Hepatocyte (in vitro differentiated cells): ENCODE measurements around the gene CDC23. TPM values are rescaled to one million over a fixed set of nuclear protein-coding genes. Genes with fewer than 3 reads are reported as not detected.

Experiments used
- DNase-seq: peaks from one replicate; pipeline ENCODE4 v3.0.0-alpha.2; 2016; ENCODE audit warnings: low spot score
- H2AFZ ChIP-seq: fragments of 200-600 bp; sonication (generic); 2 replicates; pipeline ENCODE4 v1.6.0; 2016; ENCODE audit warnings: antibody characterized with exemption, mild to moderate bottlenecking
- H3K27ac ChIP-seq: fragments of 200-600 bp; sonication (generic); 2 replicates; pipeline ENCODE4 v1.5.1; 2016; ENCODE audit warnings: mild to moderate bottlenecking
- H3K27me3 ChIP-seq: fragments of 200-600 bp; sonication (generic); 2 replicates; pipeline ENCODE4 v1.6.1; 2016
- H3K36me3 ChIP-seq: fragments of 200-600 bp; sonication (generic); replicated peaks from 2 replicates; pipeline ENCODE4 v1.5.1; 2016; ENCODE audit warnings: low read depth; ENCODE audit not compliant: insufficient read depth
- H3K4me1 ChIP-seq: fragments of 200-600 bp; sonication (generic); 2 replicates; pipeline ENCODE4 v1.5.1; 2016; ENCODE audit warnings: mild to moderate bottlenecking, moderate library complexity; ENCODE audit not compliant: insufficient read depth
- H3K4me2 ChIP-seq: fragments of 200-600 bp; sonication (generic); 2 replicates; pipeline ENCODE4 v1.6.0; 2016
- H3K4me3 ChIP-seq: fragments of 200-600 bp; sonication (generic); 2 replicates; pipeline ENCODE4 v1.5.1; 2016; ENCODE audit warnings: mild to moderate bottlenecking
- H3K79me2 ChIP-seq: fragments of 200-600 bp; sonication (generic); 2 replicates; pipeline ENCODE4 v1.6.0; 2017; ENCODE audit warnings: mild to moderate bottlenecking
- H3K9me2 ChIP-seq: fragments of 200-600 bp; sonication (generic); replicated peaks from 2 replicates; pipeline ENCODE4 v1.6.0; 2017; ENCODE audit warnings: mild to moderate bottlenecking; ENCODE audit not compliant: insufficient read depth
- H3K9me3 ChIP-seq: fragments of 200-600 bp; sonication (generic); 2 replicates; pipeline ENCODE4 v1.5.1; 2016; ENCODE audit warnings: low read depth, mild to moderate bottlenecking
- H4K20me1 ChIP-seq: fragments of 200-600 bp; sonication (generic); 2 replicates; pipeline ENCODE4 v1.6.0; 2016; ENCODE audit warnings: mild to moderate bottlenecking; ENCODE audit not compliant: insufficient read depth, poor library complexity, severe bottlenecking
- CTCF ChIP-seq: fragments of 200-600 bp; sonication (generic); IDR thresholded peaks from 2 replicates; pipeline ENCODE4 v1.5.1; 2016; ENCODE audit warnings: antibody characterized with exemption, mild to moderate bottlenecking; ENCODE audit not compliant: poor library complexity
- EZH2 ChIP-seq: fragments of 200-600 bp; sonication (generic); IDR thresholded peaks from 2 replicates; pipeline ENCODE4 v1.6.1; 2016; ENCODE audit warnings: antibody characterized with exemption, mild to moderate bottlenecking, borderline replicate concordance
- EZH2phosphoT487 ChIP-seq: fragments of 200-600 bp; sonication (generic); IDR thresholded peaks from one replicate; pipeline ENCODE4 v1.6.1; 2018; ENCODE audit warnings: antibody characterized with exemption, mild to moderate bottlenecking, low read depth, moderate library complexity; ENCODE audit not compliant: unreplicated experiment, severe bottlenecking
- WGBS: methylation state at CpG from one replicate; pipeline ENCODE4 v1.1.6; 2016; ENCODE audit warnings: low lambda C conversion rate; ENCODE audit errors: missing lambda C conversion rate; 5-methylcytosine and 5-hydroxymethylcytosine counted together
- polyA plus RNA-seq: library from polyadenylated mRNA; unstranded; fragments of >200 nt; fragmentation: Nextera tagmentation; extraction: Ambion mirVana; gene quantifications from 2 replicates; pipeline ENCODE4 v1.2.1, GENCODE V29; 2016
- total RNA-seq: library from RNA; depleted of rRNA; stranded (reverse); fragments of >200 nt; gene quantifications from 2 replicates; pipeline ENCODE4 v1.2.3, GENCODE V29; 2014

The CDC23 gene
- total and polyA plus RNA-seq, 2 experiments from 2014 or later: 33.2 to 35.0 TPM

GRCh38 chr5:138238034-138238433 lies 24.9 kb upstream of the CDC23 start:
- no peak overlapping the region for H2AFZ ChIP-seq
- TF ChIP-seq CTCF (no peak), EZH2 (no peak), EZH2phosphoT487 (no peak)
- no peaks in the 10 kb centered on the region for H3K79me2 ChIP-seq
- peaks cover 32% of the 10 kb centered on the region for H3K27me3 ChIP-seq
- no peaks in the 10 kb centered on the region for H3K36me3 ChIP-seq
- DNase-seq: no peak
- no peak overlapping the region for H3K4me3 ChIP-seq
- no peak overlapping the region for H3K4me2 ChIP-seq
- H3K27ac ChIP-seq: no peak overlapping the region
- WGBS: 68% methylated on average over 1 of the region's 1 CpG
- H3K9me3 ChIP-seq: no peaks in the 10 kb centered on the region
- H4K20me1 ChIP-seq: no peaks in the 10 kb centered on the region
- H3K4me1 ChIP-seq: peaks cover 8% of the 10 kb centered on the region
- no peaks in the 10 kb centered on the region for H3K9me2 ChIP-seq

GRCh38 chr5:138234651-138235050 lies 21.5 kb upstream of the CDC23 start:
- WGBS: 83% methylated on average over 2 of the region's 2 CpGs
- H2AFZ ChIP-seq: no peak overlapping the region
- no peak overlapping the region for H3K4me3 ChIP-seq
- no peaks in the 10 kb centered on the region for H3K9me2 ChIP-seq
- no peak overlapping the region for H3K4me2 ChIP-seq
- DNase-seq: no peak
- H3K27ac ChIP-seq: no peak overlapping the region
- no peak for TF ChIP-seq CTCF
- no peak for TF ChIP-seq EZH2
- H3K79me2 ChIP-seq: no peaks in the 10 kb centered on the region
- no peaks in the 10 kb centered on the region for H4K20me1 ChIP-seq
- no peaks in the 10 kb centered on the region for H3K9me3 ChIP-seq
- H3K4me1 ChIP-seq: peaks cover 9% of the 10 kb centered on the region
- H3K27me3 ChIP-seq: peaks cover 3% of the 10 kb centered on the region
- no peaks in the 10 kb centered on the region for H3K36me3 ChIP-seq

- H2AFZ ChIP-seq: no peak overlapping the region
- H4K20me1 ChIP-seq: no peaks in the 10 kb centered on the region
- no peaks in the 10 kb centered on the region for H3K9me2 ChIP-seq
- H3K36me3 ChIP-seq: no peaks in the 10 kb centered on the region
- no peaks in the 10 kb centered on the region for H3K79me2 ChIP-seq
- 83% methylated on average over 2 of the region's 2 CpGs for WGBS
- H3K27me3 ChIP-seq: no peaks in the 10 kb centered on the region
- no peak for DNase-seq
- no peak overlapping the region for H3K4me3 ChIP-seq
- no peak for TF ChIP-seq CTCF
- TF ChIP-seq EZH2: no peak
- TF ChIP-seq EZH2phosphoT487: no peak
- H3K4me1 ChIP-seq: peaks cover 9% of the 10 kb centered on the region
- no peak overlapping the region for H3K4me2 ChIP-seq
- no peaks in the 10 kb centered on the region for H3K9me3 ChIP-seq
- no peak overlapping the region for H3K27ac ChIP-seq
Observed at GRCh38 chr5:138233280-138233679, 20.2 kb upstream of the CDC23 start.

- H3K27ac ChIP-seq: peak overlapping the region; percentile 47
- H3K4me3 ChIP-seq: no peak overlapping the region
- peak; percentile 38 for DNase-seq
- no peaks in the 10 kb centered on the region for H3K9me3 ChIP-seq
- no peaks in the 10 kb centered on the region for H4K20me1 ChIP-seq
- no peaks in the 10 kb centered on the region for H3K36me3 ChIP-seq
- no peaks in the 10 kb centered on the region for H3K79me2 ChIP-seq
- H3K4me1 ChIP-seq: peaks cover 9% of the 10 kb centered on the region
- H2AFZ ChIP-seq: no peak overlapping the region
- TF ChIP-seq CTCF (no peak), EZH2 (no peak), EZH2phosphoT487 (no peak)
- H3K4me2 ChIP-seq: peak overlapping the region; percentile 23
- 51% methylated on average over 7 of the region's 7 CpGs for WGBS
- H3K27me3 ChIP-seq: no peaks in the 10 kb centered on the region
- no peaks in the 10 kb centered on the region for H3K9me2 ChIP-seq
Observed at GRCh38 chr5:138230981-138231589, 18.0 kb upstream of the CDC23 start.
